DOHH2 (cell line): Measurements from ENCODE around the gene GHR.

ENCODE experiments used
- CTCF ChIP-seq: fragments of 200-600 bp; sonication (generic); IDR thresholded peaks from one replicate; pipeline ENCODE4 v1.5.1; 2014; ENCODE audit warnings: antibody characterized with exemption, mild to moderate bottlenecking, low read depth, low read length; ENCODE audit not compliant: poor library complexity, severe bottlenecking
- EZH2phosphoT487 ChIP-seq: fragments of 200-600 bp; sonication (generic); IDR thresholded peaks from 2 replicates; pipeline ENCODE4 v1.6.1; 2017; ENCODE audit warnings: borderline replicate concordance, mild to moderate bottlenecking, antibody characterized with exemption, low read length, moderate library complexity, mixed read lengths

- TF ChIP-seq CTCF = no peak
- no peak for TF ChIP-seq EZH2phosphoT487
These were observed 322.6 kb downstream of the GHR start for GRCh38 chr5:42745856-42746255.
